HEK293 (cell line): ENCODE measurements around the gene HSD17B1.

Experiments used
- IKZF3 ChIP-seq: fragments of 450-650 bp; IDR thresholded peaks from 2 replicates; pipeline ENCODE4 v1.5.0; 2018; ENCODE audit warnings: missing biosample characterization, mild to moderate bottlenecking, missing genetic modification characterization, moderate library complexity
- ZNF274 ChIP-seq, 2 experiments: fragments of 200-500 bp in 1 of 2; fragments of 450-650 bp in 1 of 2; sonication (Bioruptor generic) in 1 of 2; formaldehyde crosslinking in 1 of 2; IDR thresholded peaks; 2 replicates each; pipeline versions ENCODE4 v1.5.1 to v1.6.1; 2014 to 2016; ENCODE audit warnings: borderline replicate concordance in 1 of 2, inconsistent platforms in 1 of 2, low read length in 1 of 2, missing biosample characterization in 1 of 2, missing genetic modification characterization in 1 of 2
- TF ChIP-seq, protein P1 (sequence below): fragments of 450-650 bp; formaldehyde crosslinking; IDR thresholded peaks from 2 replicates; pipeline ENCODE4 v1.5.1; 2016; ENCODE audit warnings: missing biosample characterization, missing genetic modification characterization

DNA sequence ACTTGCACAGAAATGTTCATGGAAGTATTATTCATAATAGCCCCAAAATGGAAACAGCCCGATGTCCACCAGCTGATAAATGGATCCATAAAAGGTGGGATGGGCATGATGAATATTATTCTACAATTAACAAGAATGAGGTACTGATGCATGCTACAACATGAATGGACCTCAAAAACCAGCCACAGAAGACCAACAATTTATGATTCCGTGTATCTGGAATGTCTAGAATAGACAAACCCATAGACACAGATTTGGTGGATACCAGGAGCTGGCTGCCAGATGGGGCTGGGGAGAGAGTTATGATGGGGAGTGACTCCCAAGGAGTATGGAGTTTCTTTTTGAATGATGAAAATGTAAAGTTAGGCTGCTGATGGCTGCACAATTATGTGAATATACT, 27.5 kb upstream of the HSD17B1 start:
- TF ChIP-seq IKZF3 (no peak), ZNF274 (IDR thresholded peaks at IDR 0.05; ENCODE audit: low read length) (no peak), ZNF274 (tag by site-specific recombination; IDR thresholded peaks at IDR 0.05; ENCODE audit: borderline replicate concordance) (no peak)
- TF ChIP-seq, protein P1, sequence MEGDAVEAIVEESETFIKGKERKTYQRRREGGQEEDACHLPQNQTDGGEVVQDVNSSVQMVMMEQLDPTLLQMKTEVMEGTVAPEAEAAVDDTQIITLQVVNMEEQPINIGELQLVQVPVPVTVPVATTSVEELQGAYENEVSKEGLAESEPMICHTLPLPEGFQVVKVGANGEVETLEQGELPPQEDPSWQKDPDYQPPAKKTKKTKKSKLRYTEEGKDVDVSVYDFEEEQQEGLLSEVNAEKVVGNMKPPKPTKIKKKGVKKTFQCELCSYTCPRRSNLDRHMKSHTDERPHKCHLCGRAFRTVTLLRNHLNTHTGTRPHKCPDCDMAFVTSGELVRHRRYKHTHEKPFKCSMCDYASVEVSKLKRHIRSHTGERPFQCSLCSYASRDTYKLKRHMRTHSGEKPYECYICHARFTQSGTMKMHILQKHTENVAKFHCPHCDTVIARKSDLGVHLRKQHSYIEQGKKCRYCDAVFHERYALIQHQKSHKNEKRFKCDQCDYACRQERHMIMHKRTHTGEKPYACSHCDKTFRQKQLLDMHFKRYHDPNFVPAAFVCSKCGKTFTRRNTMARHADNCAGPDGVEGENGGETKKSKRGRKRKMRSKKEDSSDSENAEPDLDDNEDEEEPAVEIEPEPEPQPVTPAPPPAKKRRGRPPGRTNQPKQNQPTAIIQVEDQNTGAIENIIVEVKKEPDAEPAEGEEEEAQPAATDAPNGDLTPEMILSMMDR (tag by site-specific recombination): no peak
